Kidney (tissue), 14 donors: ENCODE measurements around the gene EME1. TPM values are rescaled to one million over a fixed set of nuclear protein-coding genes. Genes with fewer than 3 reads are reported as not detected.

Experiments used
- DNase-seq, 5 donors: peaks; one replicate each; pipeline ENCODE4 v3.0.0-alpha.2; 2013 to 2020
- FAIRE-seq: peaks from 2 replicates; lab custom pipeline; 2012; peaks lifted over from hg19 to GRCh38; lab: Jason Lieb, UNC
- H3K27ac ChIP-seq, 2 donors: one replicate each; pipeline ENCODE4 v1.7.0; 2013; ENCODE audit warnings: low read depth in 2 of 2, low read length in 2 of 2, inconsistent platforms in 1 of 2
- H3K27me3 ChIP-seq: one replicate; pipeline ENCODE4 v1.7.1; 2013; ENCODE audit warnings: low read length, inconsistent platforms; ENCODE audit not compliant: control insufficient read depth, insufficient read depth
- H3K36me3 ChIP-seq, 3 donors: one replicate each; pipeline versions ENCODE4 v1.7.0 to v1.7.1; 2013; ENCODE audit warnings: low read length in 3 of 3, control low read depth in 1 of 3, inconsistent platforms in 1 of 3; ENCODE audit not compliant: insufficient read depth in 3 of 3, control insufficient read depth in 2 of 3
- H3K4me1 ChIP-seq, 3 donors: one replicate each; pipeline versions ENCODE4 v1.7.0 to v1.7.1; 2013; ENCODE audit warnings: low read length in 3 of 3, inconsistent platforms in 1 of 3, low read depth in 1 of 3; ENCODE audit not compliant: control insufficient read depth in 2 of 3, insufficient read depth in 2 of 3
- H3K4me3 ChIP-seq, 3 donors: one replicate each; pipeline versions ENCODE4 v1.7.0 to v1.8.1; 2013; ENCODE audit warnings: low read length in 3 of 3, control low read depth in 1 of 3, inconsistent platforms in 1 of 3
- H3K9ac ChIP-seq, 3 donors: one replicate each; pipeline versions ENCODE4 v1.7.0 to v1.7.1; 2013; ENCODE audit warnings: low read length in 3 of 3, control low read depth in 1 of 3, inconsistent platforms in 1 of 3
- H3K9me3 ChIP-seq, 3 donors: one replicate each; pipeline versions ENCODE4 v1.7.0 to v1.7.1; 2013; ENCODE audit warnings: low read length in 3 of 3, control low read depth in 1 of 3, inconsistent platforms in 1 of 3; ENCODE audit not compliant: control insufficient read depth in 2 of 3, insufficient read depth in 1 of 3
- CTCF ChIP-seq: IDR thresholded peaks from 3 replicates; pipeline ENCODE4 v1.5.1; 2012; ENCODE audit warnings: mild to moderate bottlenecking, moderate library complexity, borderline replicate concordance; ENCODE audit not compliant: insufficient read depth; ENCODE audit errors: extremely low read depth
- intact Hi-C: fragments of 100-400 bp; cut with DNase I; formaldehyde crosslinking; loops from one replicate; pipeline ENCODE4 v1.11.1; 2022
- polyA plus RNA-seq: library from polyadenylated mRNA; stranded (reverse); fragments of 350-450 nt; fragmentation: Illumina TruSeq; extraction: RNeasy Lipid Tissue Mini Kit (QIAGEN cat#74804); gene quantifications from one replicate; pipeline ENCODE4 v1.2.3, GENCODE V29; 2014; ENCODE audit warnings: low read depth, low replicate concordance; ENCODE audit not compliant: insufficient read depth
- total RNA-seq: library from RNA; stranded (reverse); fragmentation: NEBNext Ultra II Directional; extraction: Animal tissue kit (Norgen Biotek cat#: 25700); gene quantifications from one replicate; pipeline ENCODE4 v1.2.1, GENCODE V29; 2021
- donor health status: control.
- donor health status: control.
- donor health status: control.
- donor health status: control.
- donor health status: control.
- donor health status: DM: yes; HTN: yes; CAD: no.
- donor health status: Normal renal cell carcinoma (clear cell type).

The EME1 gene
- total and polyA plus RNA-seq, 2 donors from 2014 or later, result 1.0 TPM; not detected in 1

GRCh38 chr17:50361561-50362480 is 11.2 kb upstream of the EME1 start:
- peak overlapping the region in 1 of 3 donors; percentile 6 for H3K9ac ChIP-seq
- intact Hi-C loops, result no loop called here

DNA sequence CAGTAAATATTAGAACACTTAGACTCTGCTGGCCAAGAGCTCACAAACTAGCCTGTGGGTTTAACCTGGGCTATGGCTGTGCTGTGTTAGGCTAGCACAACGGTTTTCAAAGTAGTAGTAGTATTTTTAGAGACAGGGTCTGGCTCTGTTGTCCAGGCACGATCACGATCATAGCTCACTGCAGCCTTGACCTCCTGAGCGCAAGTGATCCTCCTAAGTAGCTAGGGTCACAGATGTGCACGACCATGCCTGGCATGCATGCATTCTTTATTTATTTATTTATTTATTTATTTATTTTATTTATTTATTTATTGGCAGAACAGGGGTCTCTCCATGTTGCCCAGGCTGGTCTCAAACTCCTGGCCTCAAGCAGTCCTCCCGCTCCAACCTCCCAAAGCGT is 10.4 kb upstream of the EME1 start:
- Histone ChIP-seq H3K27ac (no peak overlapping the region), H3K9ac (peak overlapping the region in 1 of 3 donors; percentile 6), H3K9me3 (no peaks in the 10 kb centered on the region), H3K4me1 (no peaks in the 10 kb centered on the region), H3K4me3 (no peak overlapping the region), H3K36me3 (peaks cover 3 to 22% (median 13%) of the 10 kb centered on the region in 3 donors), H3K27me3 (no peaks in the 10 kb centered on the region)
- intact Hi-C loops, result no loop called here
- FAIRE-seq (no peak), DNase-seq (peak in 1 of 5 donors; percentile 29)
- no peak for TF ChIP-seq CTCF

More at GRCh38 chr17:50361561-50362480, 11.2 kb upstream of the EME1 start:
- H3K27ac ChIP-seq, result no peak overlapping the region
- FAIRE-seq (no peak), DNase-seq (peak in 3 of 5 donors; percentile 52 to 80 (median 66))
- peaks cover 3 to 14% (median 6%) of the 10 kb centered on the region in 3 donors for H3K36me3 ChIP-seq
- no peaks in the 10 kb centered on the region for H3K4me1 ChIP-seq
- no peaks in the 10 kb centered on the region for H3K27me3 ChIP-seq
- no peak overlapping the region for H3K4me3 ChIP-seq
- no peaks in the 10 kb centered on the region for H3K9me3 ChIP-seq
- TF ChIP-seq CTCF, result peak; percentile 55

DNA sequence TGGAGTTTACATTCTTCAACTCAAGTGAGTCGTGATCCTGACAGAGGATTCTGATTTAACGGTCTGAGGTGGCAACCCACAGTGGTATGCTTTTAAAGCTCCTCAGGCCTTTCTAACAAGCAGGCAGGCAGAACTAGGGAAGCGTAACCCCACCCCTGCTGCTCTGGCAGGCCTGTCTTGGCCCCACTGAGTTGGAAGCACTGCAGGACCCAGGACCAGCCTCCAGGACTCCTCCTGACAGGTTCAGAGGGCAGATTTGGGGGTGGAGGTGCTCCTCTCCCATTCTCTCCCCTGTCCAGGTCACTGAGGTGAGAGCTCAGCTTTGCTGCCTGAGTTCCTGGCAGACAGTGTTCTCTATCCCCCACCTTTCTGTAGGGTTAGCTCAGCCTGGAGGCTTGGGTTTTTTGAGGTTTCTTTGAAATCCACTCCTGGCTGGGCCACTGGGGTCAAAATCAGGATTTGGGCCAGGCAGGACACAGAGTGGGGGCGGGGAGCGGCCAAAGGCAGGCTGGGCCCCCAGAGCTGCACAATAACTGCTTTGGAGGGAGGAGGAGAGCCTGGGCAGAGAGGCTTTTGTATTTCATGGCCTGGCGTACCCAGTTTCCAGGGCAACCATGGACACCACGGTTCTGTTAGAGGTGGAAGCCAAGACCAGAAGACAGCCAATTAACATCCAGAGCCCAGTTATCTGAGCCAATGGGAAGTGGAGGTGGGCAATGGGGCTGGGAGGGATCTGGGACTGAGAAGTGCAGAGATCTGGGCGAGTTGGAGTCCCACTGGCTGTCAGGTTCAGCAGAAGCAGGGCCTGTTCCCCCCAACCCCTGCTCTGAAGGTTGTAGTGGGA is 9.6 kb upstream of the EME1 start:
- H3K4me3 ChIP-seq, result no peak overlapping the region
- TF ChIP-seq CTCF, result no peak
- no peaks in the 10 kb centered on the region for H3K9me3 ChIP-seq
- peaks cover 8 to 22% (median 18%) of the 10 kb centered on the region in 3 donors for H3K36me3 ChIP-seq
- H3K9ac ChIP-seq, result no peak overlapping the region
- DNase-seq (peak in 4 of 5 donors; percentile 66 to 78 (median 70)), FAIRE-seq (no peak)
- intact Hi-C loops, result no loop called here
- H3K4me1 ChIP-seq, result no peaks in the 10 kb centered on the region
- H3K27me3 ChIP-seq, result no peaks in the 10 kb centered on the region
- H3K27ac ChIP-seq, result no peak overlapping the region
